ENCODE data around the gene EVPL.

Gene EVPL

DNA sequence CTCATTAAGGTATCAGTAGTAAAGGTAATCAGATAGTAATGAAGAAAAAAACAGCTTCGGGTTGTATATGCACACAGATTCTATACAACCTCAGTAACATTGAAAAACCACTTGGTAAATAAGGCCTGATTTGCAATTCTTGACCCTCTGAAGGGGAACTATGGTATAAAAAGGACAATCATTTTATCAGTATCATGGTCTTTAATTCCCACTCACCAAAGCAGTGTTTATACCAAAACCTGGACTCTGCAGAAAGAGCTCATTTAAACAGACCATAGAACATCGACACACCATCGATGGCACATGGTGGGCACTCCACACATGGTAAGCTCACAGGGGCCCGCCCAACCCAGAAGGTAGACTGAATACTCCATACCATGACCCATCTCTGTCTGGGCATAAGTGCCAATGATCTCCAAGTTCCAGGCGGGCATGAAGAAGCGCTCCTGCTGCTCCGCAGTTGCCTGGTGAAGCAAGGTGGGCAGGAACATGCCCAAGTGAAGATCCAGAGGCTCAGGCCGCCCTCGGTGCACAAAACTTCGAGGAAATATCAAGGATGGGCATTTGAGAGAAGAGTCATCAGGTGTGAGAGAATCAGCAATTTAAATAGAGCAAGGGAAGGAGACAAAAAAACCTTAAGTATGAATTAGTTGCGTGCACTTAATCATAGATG lies 67.1 kb downstream of the EVPL start:
- no peak for DNase-seq (ENCODE audit: low read depth, low spot score)

DNA sequence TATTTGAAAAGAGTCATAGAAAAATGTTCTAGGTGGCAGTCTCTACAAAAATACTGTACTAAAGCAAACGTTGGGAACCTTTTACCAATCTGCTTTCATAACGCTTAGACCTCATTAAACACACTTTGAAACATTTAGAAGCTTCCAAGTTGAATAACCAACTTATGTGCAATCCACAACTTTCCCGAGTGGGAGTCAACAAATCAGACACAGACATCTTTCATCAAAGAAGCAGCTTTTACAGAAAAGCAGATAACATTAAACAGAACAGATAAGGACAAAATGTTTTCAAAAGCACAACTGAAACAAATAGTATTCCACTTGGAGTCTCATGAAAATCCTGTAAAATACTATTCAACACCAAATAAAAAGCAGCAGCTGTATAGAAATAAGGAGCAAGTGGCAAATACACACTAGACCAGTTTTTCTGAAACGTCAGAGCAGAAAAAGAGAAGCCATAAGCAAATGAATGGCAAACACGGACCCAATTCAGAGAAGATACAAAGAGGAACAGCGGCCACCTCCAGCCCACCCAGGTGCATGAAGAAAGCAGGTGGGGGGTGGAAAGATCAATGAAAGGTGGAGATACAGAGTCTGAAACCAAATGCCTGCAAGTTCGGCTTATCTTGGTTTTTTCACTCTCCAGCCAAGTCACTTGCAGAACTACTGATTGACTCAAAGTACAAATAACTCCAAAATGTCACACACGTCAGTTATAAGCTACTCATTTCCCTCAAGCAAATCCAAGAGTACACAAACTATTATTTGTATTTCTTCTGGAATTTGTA lies 67.9 kb downstream of the EVPL start:
- no peak for DNase-seq (ENCODE audit: low read depth, low spot score)

All from brain pericyte (primary cell).